ENCODE measurements around the gene CYB5D1.

Gene CYB5D1

GRCh38 chr17:7846063-7846735 lies 11.6 kb upstream of the CYB5D1 start:
- H3K4me3 ChIP-seq (ENCODE audit: low read depth, low read length): no peak overlapping the region
- DNase-seq (ENCODE audit: low read depth): no peak
- TF ChIP-seq CTCF (IDR thresholded peaks at IDR 0.05; ENCODE audit: low read depth, low read length) (no peak), MYC (IDR thresholded peaks at IDR 0.05; ENCODE audit: low read depth, low read length) (no peak), POLR2A (IDR thresholded peaks at IDR 0.05; ENCODE audit: extremely low read depth, insufficient read length) (no peak), MAX (IDR thresholded peaks at IDR 0.05; ENCODE audit: low read depth, low read length) (no peak)

- no peak for TF ChIP-seq POLR2A (IDR thresholded peaks at IDR 0.05; ENCODE audit: extremely low read depth, insufficient read length)
- no peak for TF ChIP-seq MAX (IDR thresholded peaks at IDR 0.05; ENCODE audit: low read depth, low read length)
- no peak for TF ChIP-seq MYC (IDR thresholded peaks at IDR 0.05; ENCODE audit: low read depth, low read length)
- no peak for TF ChIP-seq CTCF (IDR thresholded peaks at IDR 0.05; ENCODE audit: low read depth, low read length)
- DNase-seq (ENCODE audit: low read depth): no peak
- no peak overlapping the region for H3K4me3 ChIP-seq (ENCODE audit: low read depth, low read length)
Measured at GRCh38 chr17:7846765-7847661, 10.8 kb upstream of the CYB5D1 start.

GRCh38 chr17:7848131-7848579 lies 9.6 kb upstream of the CYB5D1 start:
- no peak for DNase-seq (ENCODE audit: low read depth)
- no peak overlapping the region for H3K4me3 ChIP-seq (ENCODE audit: low read depth, low read length)
- TF ChIP-seq MAX (IDR thresholded peaks at IDR 0.05; ENCODE audit: low read depth, low read length): no peak
- TF ChIP-seq CTCF (IDR thresholded peaks at IDR 0.05; ENCODE audit: low read depth, low read length): no peak

- DNase-seq (ENCODE audit: low read depth): no peak
- no peak for TF ChIP-seq MYC (IDR thresholded peaks at IDR 0.05; ENCODE audit: low read depth, low read length)
- no peak for TF ChIP-seq CTCF (IDR thresholded peaks at IDR 0.05; ENCODE audit: low read depth, low read length)
- TF ChIP-seq POLR2A (IDR thresholded peaks at IDR 0.05; ENCODE audit: extremely low read depth, insufficient read length): no peak
- TF ChIP-seq MAX (IDR thresholded peaks at IDR 0.05; ENCODE audit: low read depth, low read length): no peak
- no peak overlapping the region for H3K4me3 ChIP-seq (ENCODE audit: low read depth, low read length)
Measured at GRCh38 chr17:7848739-7849129, 9.1 kb upstream of the CYB5D1 start.

- TF ChIP-seq MYC (IDR thresholded peaks at IDR 0.05; ENCODE audit: low read depth, low read length) (no peak), CTCF (IDR thresholded peaks at IDR 0.05; ENCODE audit: low read depth, low read length) (no peak), MAX (IDR thresholded peaks at IDR 0.05; ENCODE audit: low read depth, low read length) (no peak), POLR2A (IDR thresholded peaks at IDR 0.05; ENCODE audit: extremely low read depth, insufficient read length) (no peak)
- H3K4me3 ChIP-seq (ENCODE audit: low read depth, low read length): no peak overlapping the region
- DNase-seq (ENCODE audit: low read depth): no peak
Measured at GRCh38 chr17:7849130-7849750, 8.6 kb upstream of the CYB5D1 start.

Measured in NB4 (cell line).